GM23248 (cell line): ENCODE measurements around the gene NRP1.

ENCODE experiments used
- EZH2 ChIP-seq: fragments of 200-600 bp; sonication (generic); IDR thresholded peaks from 2 replicates; pipeline ENCODE4 v1.6.1; 2018; ENCODE audit warnings: antibody characterized with exemption, mild to moderate bottlenecking; ENCODE audit not compliant: insufficient read depth, poor library complexity, severe bottlenecking
- EZH2phosphoT487 ChIP-seq: fragments of 200-600 bp; sonication (generic); IDR thresholded peaks from 2 replicates; pipeline ENCODE4 v1.6.1; 2018; ENCODE audit warnings: antibody characterized with exemption, moderate library complexity, mild to moderate bottlenecking, low read depth; ENCODE audit not compliant: insufficient read depth

- no peak for TF ChIP-seq EZH2
- TF ChIP-seq EZH2phosphoT487, result no peak
These were observed 93.1 kb downstream of the NRP1 start for GRCh38 chr10:33241351-33241750.
